GM23338 (cell line): Measurements from ENCODE around the gene SNX32. TPM values are rescaled to one million over a fixed set of nuclear protein-coding genes. Genes with fewer than 3 reads are reported as not detected.

Source experiments
- ATAC-seq: fragments of 200-7000 bp; cut with Tn5 transposase; 3 replicates; pipeline ENCODE4 v1.9.1; 2020
- DNase-seq: peaks from one replicate; pipeline ENCODE4 v3.0.0-alpha.2; 2015; ENCODE audit warnings: low spot score
- H2AFZ ChIP-seq: fragments of 200-600 bp; sonication (generic); 2 replicates; pipeline ENCODE4 v1.8.0; 2016; ENCODE audit warnings: antibody characterized with exemption, mild to moderate bottlenecking, moderate library complexity
- H3F3A ChIP-seq: fragments of 200-600 bp; sonication (generic); replicated peaks from 2 replicates; pipeline ENCODE4 v1.8.0; 2017; ENCODE audit warnings: antibody characterized with exemption, mixed run types, low read depth
- H3K27ac ChIP-seq: fragments of 200-600 bp; sonication (generic); 2 replicates; pipeline ENCODE4 v1.6.1; 2016; ENCODE audit warnings: low read depth
- H3K27me3 ChIP-seq: fragments of 200-600 bp; sonication (generic); 2 replicates; pipeline ENCODE4 v1.8.0; 2016; ENCODE audit warnings: mild to moderate bottlenecking, mixed run types, moderate library complexity; ENCODE audit not compliant: insufficient read depth
- H3K36me3 ChIP-seq: fragments of 200-600 bp; sonication (generic); 2 replicates; pipeline ENCODE4 v1.8.0; 2016; ENCODE audit warnings: mild to moderate bottlenecking; ENCODE audit not compliant: insufficient read depth
- H3K4me1 ChIP-seq: fragments of 200-600 bp; sonication (generic); 2 replicates; pipeline ENCODE4 v1.8.0; 2016; ENCODE audit warnings: mild to moderate bottlenecking, moderate library complexity; ENCODE audit not compliant: insufficient read depth
- H3K4me2 ChIP-seq: fragments of 200-600 bp; sonication (generic); 2 replicates; pipeline ENCODE4 v1.7.1; 2017; ENCODE audit warnings: mixed run types
- H3K4me3 ChIP-seq: fragments of 200-600 bp; sonication (generic); 2 replicates; pipeline ENCODE4 v1.6.1; 2016; ENCODE audit warnings: mixed run types
- H3K79me2 ChIP-seq: fragments of 200-600 bp; sonication (generic); replicated peaks from 2 replicates; pipeline ENCODE4 v1.8.0; 2017; ENCODE audit warnings: mild to moderate bottlenecking; ENCODE audit not compliant: insufficient read depth
- H3K9me2 ChIP-seq: fragments of 200-600 bp; sonication (generic); 2 replicates; pipeline ENCODE4 v1.8.0; 2017; ENCODE audit not compliant: insufficient read depth
- H4K20me1 ChIP-seq: fragments of 200-600 bp; sonication (generic); replicated peaks from 2 replicates; pipeline ENCODE4 v1.8.0; 2017; ENCODE audit warnings: mild to moderate bottlenecking; ENCODE audit not compliant: insufficient read depth
- H3K27ac Mint-ChIP-seq: 2 replicates; pipeline ENCODE4 v1.8.0; 2020; ENCODE audit warnings: inconsistent platforms, mild to moderate bottlenecking, moderate library complexity, mixed read lengths
- H3K27me3 Mint-ChIP-seq: 3 replicates; pipeline ENCODE4 v1.8.0; 2022; ENCODE audit warnings: low read depth, mild to moderate bottlenecking, moderate library complexity, mixed read lengths, inconsistent platforms; ENCODE audit not compliant: insufficient read depth, poor library complexity
- H3K36me3 Mint-ChIP-seq: 3 replicates; pipeline ENCODE4 v1.8.0; 2021; ENCODE audit warnings: low read depth, mild to moderate bottlenecking, inconsistent platforms, moderate library complexity, mixed read lengths
- H3K4me1 Mint-ChIP-seq: 3 replicates; pipeline ENCODE4 v1.8.0; 2020; ENCODE audit warnings: mild to moderate bottlenecking, inconsistent platforms, mixed read lengths
- H3K4me3 Mint-ChIP-seq: 3 replicates; pipeline ENCODE4 v1.8.0; 2021; ENCODE audit warnings: moderate library complexity, mild to moderate bottlenecking, inconsistent platforms, mixed read lengths
- H3K9me3 Mint-ChIP-seq: 3 replicates; pipeline ENCODE4 v1.8.0; 2020; ENCODE audit warnings: moderate library complexity, mild to moderate bottlenecking, inconsistent platforms, mixed read lengths
- CREB1 ChIP-seq: fragments of 250-450 bp; sonication (Bioruptor Pico); IDR thresholded peaks from 2 replicates; pipeline ENCODE4 v1.5.0; 2020; ENCODE audit warnings: low read depth, mild to moderate bottlenecking, moderate library complexity
- EZH2 ChIP-seq: fragments of 200-600 bp; sonication (generic); IDR thresholded peaks from one replicate; pipeline ENCODE4 v1.8.0; 2017; ENCODE audit warnings: antibody characterized with exemption, mild to moderate bottlenecking, low read depth; ENCODE audit not compliant: unreplicated experiment
- POLR2AphosphoS5 ChIP-seq: IDR thresholded peaks from 2 replicates; pipeline ENCODE4 v1.6.1; 2016; ENCODE audit warnings: antibody characterized with exemption, low read depth
- STAT1 ChIP-seq: IDR thresholded peaks from one replicate; pipeline ENCODE4 v1.6.1; 2016; ENCODE audit warnings: antibody characterized with exemption; ENCODE audit not compliant: unreplicated experiment
- ZNF462 ChIP-seq: fragments of 250-450 bp; sonication (Bioruptor Pico); IDR thresholded peaks from 2 replicates; pipeline ENCODE4 v1.5.0; 2020; ENCODE audit warnings: mild to moderate bottlenecking, moderate library complexity
- polyA plus RNA-seq: library from polyadenylated mRNA; unstranded; fragments of >200 nt; fragmentation: Nextera tagmentation; extraction: Ambion mirVana; gene quantifications from 2 replicates; pipeline ENCODE4 v1.2.1, GENCODE V29; 2016
- total RNA-seq: library from RNA; depleted of rRNA; stranded (reverse); fragments of >200 nt; shearing (Covaris generic); gene quantifications from 2 replicates; pipeline ENCODE4 v1.2.3, GENCODE V29; 2014

The SNX32 gene
- total and polyA plus RNA-seq, 2 experiments from 2014 or later = 0.49 to 1.2 TPM

- H3K4me1 Mint-ChIP-seq = peaks cover 3% of the 10 kb centered on the region; the same call in 1 of the 3 replicates
- peaks cover 43% of the 10 kb centered on the region for H3K27me3 Mint-ChIP-seq
- H3K4me3 Mint-ChIP-seq = peak overlapping the region; percentile 75
- H3K9me2 ChIP-seq = no peaks in the 10 kb centered on the region
- H2AFZ ChIP-seq = peak overlapping the region; percentile 98
- H3K36me3 Mint-ChIP-seq = no peaks in the 10 kb centered on the region
- peak; percentile 76 for ATAC-seq
- no peaks in the 10 kb centered on the region for H3K36me3 ChIP-seq
- no peak overlapping the region for H3K27ac Mint-ChIP-seq
- no peaks in the 10 kb centered on the region; the same call in 2 of the 3 replicates for H3K9me3 Mint-ChIP-seq
- H3K4me2 ChIP-seq = peak overlapping the region; percentile 99
- no peaks in the 10 kb centered on the region; the same call in 1 of the 2 replicates for H3K4me1 ChIP-seq
- TF ChIP-seq ZNF462 (CRISPR knock-in tag) (no peak), CREB1 (CRISPR knock-in tag) (peak; percentile 70), POLR2AphosphoS5 (peak; percentile 87), STAT1 (no peak), EZH2 (no peak)
- DNase-seq = peak; percentile 96
- peaks cover 27% of the 10 kb centered on the region for H3K27me3 ChIP-seq
- H4K20me1 ChIP-seq = no peaks in the 10 kb centered on the region; the same call in 1 of the 2 replicates
- peak overlapping the region; percentile 83 for H3K4me3 ChIP-seq
- H3F3A ChIP-seq = no peaks in the 10 kb centered on the region
- H3K79me2 ChIP-seq = no peaks in the 10 kb centered on the region
- H3K27ac ChIP-seq = no peak overlapping the region
Observed at GRCh38 chr11:65873318-65874156, 39.8 kb downstream of the SNX32 start.
